ES-I3 (cell line): ENCODE measurements around the gene AMPH.

Experiments
- H3K36me3 ChIP-seq: 2 replicates; pipeline ENCODE4 v1.6.1; 2013; ENCODE audit warnings: mild to moderate bottlenecking, low read length, control low read depth, moderate library complexity; ENCODE audit not compliant: insufficient read depth
- H3K4me1 ChIP-seq: 2 replicates; pipeline ENCODE4 v1.6.1; 2013; ENCODE audit warnings: mild to moderate bottlenecking, control low read depth, low read length; ENCODE audit not compliant: insufficient read depth
- H3K9ac ChIP-seq: 2 replicates; pipeline ENCODE4 v1.6.1; 2013; ENCODE audit warnings: low read depth, mild to moderate bottlenecking, low read length, moderate library complexity
- H3K9me3 ChIP-seq: 2 replicates; pipeline ENCODE4 v1.6.1; 2013; ENCODE audit warnings: mild to moderate bottlenecking, low read length, moderate library complexity; ENCODE audit not compliant: control insufficient read depth, insufficient read depth

The AMPH gene

DNA sequence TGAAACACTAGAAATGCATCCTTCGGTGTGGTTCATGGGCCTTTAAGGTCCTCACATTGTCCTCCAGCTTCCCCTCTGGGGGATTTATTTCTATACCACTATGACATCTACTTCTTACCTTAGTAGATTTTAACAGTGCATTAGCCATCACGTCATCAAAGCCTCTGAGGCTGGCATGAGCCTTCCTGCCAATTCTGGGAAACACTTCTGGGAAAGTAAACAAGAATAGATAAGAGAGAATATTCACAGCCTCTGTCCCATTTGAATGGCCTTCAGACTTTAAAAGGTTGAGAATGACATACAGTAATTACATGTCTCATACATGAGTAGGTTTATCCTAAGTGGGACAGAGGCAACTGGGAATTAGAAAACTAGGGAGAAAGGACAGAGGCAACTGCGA, 89.7 kb downstream of the AMPH start:
- Histone ChIP-seq H3K4me1 (no peaks in the 10 kb centered on the region), H3K9ac (no peak overlapping the region), H3K36me3 (no peaks in the 10 kb centered on the region), H3K9me3 (no peaks in the 10 kb centered on the region)

DNA sequence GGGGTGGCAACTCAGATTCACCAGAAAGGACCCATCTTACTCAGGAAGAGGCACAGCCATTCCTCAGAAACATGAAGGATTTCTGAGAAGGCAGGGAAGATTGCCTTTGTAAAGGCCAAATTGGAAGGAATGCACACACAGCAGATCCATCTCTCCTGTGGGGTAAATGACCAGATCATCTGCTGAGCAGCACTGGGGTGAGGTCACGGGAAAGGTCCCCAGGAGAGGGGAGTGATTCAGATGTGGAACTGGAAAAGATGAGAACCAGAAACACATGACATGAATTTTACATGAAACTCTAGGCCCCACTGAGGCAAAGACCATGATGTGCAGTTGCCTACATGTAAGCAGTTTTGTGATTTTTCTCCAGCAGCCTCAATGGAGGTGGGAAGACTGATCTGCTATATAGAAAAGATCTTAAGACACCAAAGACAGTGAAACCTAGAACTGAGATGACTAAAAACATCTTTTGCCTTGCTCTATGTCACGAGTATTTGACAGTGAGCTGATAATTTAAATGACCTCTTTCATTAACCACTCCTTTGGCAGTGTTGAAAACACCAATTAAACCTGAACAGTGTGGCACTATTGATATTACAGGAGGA, 91.6 kb downstream of the AMPH start:
- Histone ChIP-seq H3K4me1 (no peaks in the 10 kb centered on the region), H3K36me3 (no peaks in the 10 kb centered on the region), H3K9me3 (no peaks in the 10 kb centered on the region), H3K9ac (no peak overlapping the region)

DNA sequence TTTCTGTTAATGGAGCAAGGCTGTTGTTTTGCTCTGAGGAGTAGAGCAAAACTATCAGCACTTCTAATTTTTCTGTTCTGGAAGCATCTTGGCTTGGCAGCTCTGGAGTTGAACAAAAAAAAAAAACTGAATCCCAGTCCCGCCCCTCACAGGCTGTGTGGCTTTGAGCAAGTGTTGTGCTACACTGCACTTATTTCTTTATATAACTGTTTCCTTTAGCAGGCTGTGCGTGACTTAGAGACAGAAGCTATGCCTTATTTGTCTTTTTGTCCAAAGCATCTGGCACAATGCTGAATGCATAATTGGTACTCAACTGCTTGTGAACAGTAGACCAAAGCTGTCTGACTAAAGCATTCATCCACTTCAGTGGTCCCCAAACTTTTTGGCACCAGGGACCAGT, 96.1 kb downstream of the AMPH start:
- no peak overlapping the region for H3K9ac ChIP-seq

DNA sequence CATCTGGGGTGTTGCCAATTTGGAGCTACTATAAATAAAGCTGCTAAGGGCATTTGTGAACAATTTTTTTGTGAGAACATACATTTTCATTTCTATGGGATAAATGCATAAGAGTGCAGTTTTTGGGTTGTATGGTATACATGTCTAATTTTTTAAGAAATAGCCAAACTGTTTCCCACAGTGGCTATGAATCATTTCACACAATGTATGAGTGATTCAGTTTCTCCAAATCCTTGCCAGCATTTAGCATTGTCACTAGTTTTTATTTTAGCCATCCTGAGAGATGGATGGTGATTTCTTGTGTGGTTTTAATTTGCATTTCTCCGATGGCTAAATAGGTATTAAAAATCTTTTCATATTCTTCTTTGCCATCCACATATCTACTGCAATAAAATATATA, 105.3 kb downstream of the AMPH start:
- Histone ChIP-seq H3K9me3 (no peaks in the 10 kb centered on the region), H3K36me3 (no peaks in the 10 kb centered on the region), H3K9ac (no peak overlapping the region), H3K4me1 (no peaks in the 10 kb centered on the region)

More for the DNA sequence above, 96.1 kb downstream of the AMPH start:
- H3K9me3 ChIP-seq = no peaks in the 10 kb centered on the region
- H3K36me3 ChIP-seq = no peaks in the 10 kb centered on the region
- H3K4me1 ChIP-seq = no peaks in the 10 kb centered on the region

DNA sequence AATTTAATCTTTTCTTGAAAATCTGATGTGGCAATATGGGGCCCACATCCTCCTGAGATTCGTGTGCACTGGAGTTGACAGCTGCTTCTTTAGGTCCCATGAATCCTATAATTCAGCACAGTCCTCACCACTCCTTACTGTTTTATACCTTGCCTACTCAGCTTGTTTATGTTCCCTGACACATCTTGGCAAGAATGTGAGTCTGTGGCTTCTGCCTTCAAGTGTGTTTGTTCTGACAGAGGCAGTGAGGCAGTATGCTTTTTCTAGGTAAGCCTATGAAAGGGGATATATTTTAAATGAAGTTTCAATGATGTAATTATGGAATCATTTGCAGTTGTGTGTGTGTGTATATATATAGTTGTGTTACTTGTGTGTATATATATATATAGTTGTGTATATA, 106.4 kb downstream of the AMPH start:
- Histone ChIP-seq H3K9me3 (no peaks in the 10 kb centered on the region), H3K4me1 (no peaks in the 10 kb centered on the region), H3K9ac (no peak overlapping the region), H3K36me3 (no peaks in the 10 kb centered on the region)

DNA sequence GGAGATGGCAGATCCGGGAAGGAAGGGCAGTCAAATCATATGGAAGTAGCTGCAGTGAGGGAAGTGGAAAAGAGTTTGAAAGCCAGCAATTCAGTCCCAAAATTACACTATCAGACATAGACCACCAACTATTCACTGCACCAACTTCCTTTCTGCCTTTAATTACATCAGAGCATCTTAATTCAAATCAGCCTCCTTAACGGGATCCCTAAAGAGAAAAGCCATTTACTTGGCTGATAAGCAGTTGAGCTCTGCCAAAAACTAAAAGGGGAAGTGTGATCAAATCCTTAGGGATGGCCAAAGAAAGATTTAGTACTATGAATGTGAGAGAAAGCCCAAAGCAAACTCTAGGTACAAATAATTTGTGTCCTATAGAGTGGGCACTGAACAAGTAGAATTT, 110.4 kb downstream of the AMPH start:
- H3K36me3 ChIP-seq = no peaks in the 10 kb centered on the region
- H3K4me1 ChIP-seq = no peaks in the 10 kb centered on the region
- no peaks in the 10 kb centered on the region for H3K9me3 ChIP-seq
- no peak overlapping the region for H3K9ac ChIP-seq

DNA sequence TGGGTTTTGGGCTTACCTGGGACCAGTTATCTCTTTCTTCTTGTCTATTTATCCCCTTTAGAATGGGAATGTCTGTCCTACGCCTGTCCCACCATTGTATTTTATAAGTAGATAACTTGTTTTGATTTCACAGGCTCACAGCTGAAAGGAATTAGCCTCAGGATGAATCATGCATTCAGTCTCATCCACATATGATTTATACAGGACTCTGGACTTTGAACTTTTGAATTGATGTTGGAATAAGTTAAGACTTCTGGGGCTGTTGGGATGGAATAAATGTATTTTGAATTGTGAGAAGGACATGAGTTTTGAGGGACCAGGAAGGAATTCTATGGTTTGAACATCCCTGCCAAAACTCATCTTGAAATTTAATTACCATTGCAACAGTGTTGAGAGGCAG, 112.6 kb downstream of the AMPH start:
- Histone ChIP-seq H3K36me3 (no peaks in the 10 kb centered on the region), H3K4me1 (no peaks in the 10 kb centered on the region), H3K9me3 (no peaks in the 10 kb centered on the region), H3K9ac (no peak overlapping the region)

DNA sequence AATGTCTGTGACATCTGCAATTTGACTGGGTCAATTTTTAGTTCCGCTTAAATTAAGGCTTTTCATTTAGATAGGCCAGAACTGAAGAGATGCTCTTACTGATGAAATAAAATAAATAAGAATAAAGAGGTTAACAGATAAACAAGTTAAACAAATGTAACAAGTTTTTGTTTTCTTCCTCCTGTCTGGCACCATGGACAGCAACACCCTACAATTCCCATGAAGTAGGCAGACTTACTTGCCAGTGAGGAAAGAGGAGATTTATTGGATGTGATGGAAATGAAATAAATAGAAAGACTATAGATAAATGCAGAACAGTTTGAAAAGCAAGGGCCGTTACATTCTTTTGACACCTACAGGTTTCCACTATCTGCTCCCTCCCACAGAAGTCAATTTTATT, 118.5 kb downstream of the AMPH start:
- H3K9me3 ChIP-seq = no peaks in the 10 kb centered on the region
- no peak overlapping the region for H3K9ac ChIP-seq
- no peaks in the 10 kb centered on the region for H3K4me1 ChIP-seq
- H3K36me3 ChIP-seq = no peaks in the 10 kb centered on the region

DNA sequence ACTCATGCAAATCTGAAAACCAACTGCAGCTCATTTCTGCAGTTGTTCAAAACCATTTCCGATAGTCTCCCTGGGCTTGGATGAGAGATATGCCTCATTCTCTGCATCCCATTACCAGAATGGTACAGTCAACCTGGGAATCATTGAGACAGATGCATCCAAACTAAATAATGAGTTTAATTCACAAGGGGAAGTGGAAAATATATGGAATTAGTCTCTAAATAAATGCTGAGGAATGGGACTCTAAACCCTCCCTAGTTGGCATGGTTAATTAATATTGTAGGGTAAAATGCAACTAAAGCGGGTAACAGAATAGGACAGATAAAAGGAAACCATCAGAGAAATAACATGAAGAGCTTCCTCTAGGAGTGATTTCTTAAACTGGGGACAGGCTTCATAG, 118.9 kb downstream of the AMPH start:
- H3K9me3 ChIP-seq = no peaks in the 10 kb centered on the region
- H3K36me3 ChIP-seq = no peaks in the 10 kb centered on the region

DNA sequence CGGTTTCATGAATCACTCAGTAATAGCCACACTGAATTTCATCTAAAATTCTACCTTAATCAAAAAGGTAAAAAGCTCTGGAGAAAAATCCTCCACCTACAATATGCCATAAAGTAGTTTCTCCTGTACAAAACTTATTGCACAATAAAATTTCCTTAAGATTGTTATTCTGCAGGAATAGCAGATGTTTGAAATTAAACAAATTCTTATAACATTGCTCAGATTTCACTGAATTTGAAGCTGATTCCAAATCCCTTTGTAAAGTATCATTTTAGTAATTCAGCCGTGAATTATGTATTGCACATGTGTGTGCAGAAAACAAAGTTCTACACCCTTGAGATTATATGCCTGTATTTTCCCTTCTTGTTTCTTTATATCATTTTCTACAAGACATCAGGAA, 123.8 kb downstream of the AMPH start:
- no peaks in the 10 kb centered on the region for H3K36me3 ChIP-seq
- H3K9me3 ChIP-seq = no peaks in the 10 kb centered on the region
- H3K4me1 ChIP-seq = no peaks in the 10 kb centered on the region
- no peak overlapping the region for H3K9ac ChIP-seq

More for the DNA sequence above, 118.9 kb downstream of the AMPH start:
- Histone ChIP-seq H3K4me1 (no peaks in the 10 kb centered on the region), H3K9ac (no peak overlapping the region)

DNA sequence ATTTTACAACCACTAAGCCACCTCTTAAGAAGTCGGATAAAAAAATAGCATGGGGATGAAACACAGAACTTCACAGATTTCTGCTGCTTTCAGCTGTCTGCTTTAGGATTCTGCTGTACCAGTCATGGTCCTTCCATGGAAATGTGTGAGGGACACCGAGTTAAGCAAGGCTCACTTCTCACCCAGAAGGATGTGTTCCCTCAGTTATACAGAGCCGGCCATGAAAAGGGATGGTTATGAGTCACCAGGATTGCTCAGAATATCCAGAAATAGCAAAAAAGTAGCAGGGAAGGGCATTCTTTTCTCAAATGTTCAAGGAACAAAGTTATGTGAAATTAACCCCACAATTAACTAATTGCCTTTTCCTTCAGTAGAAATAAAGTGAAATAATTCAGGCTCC, 124.4 kb downstream of the AMPH start:
- Histone ChIP-seq H3K9me3 (no peaks in the 10 kb centered on the region), H3K36me3 (no peaks in the 10 kb centered on the region), H3K4me1 (no peaks in the 10 kb centered on the region), H3K9ac (no peak overlapping the region)

DNA sequence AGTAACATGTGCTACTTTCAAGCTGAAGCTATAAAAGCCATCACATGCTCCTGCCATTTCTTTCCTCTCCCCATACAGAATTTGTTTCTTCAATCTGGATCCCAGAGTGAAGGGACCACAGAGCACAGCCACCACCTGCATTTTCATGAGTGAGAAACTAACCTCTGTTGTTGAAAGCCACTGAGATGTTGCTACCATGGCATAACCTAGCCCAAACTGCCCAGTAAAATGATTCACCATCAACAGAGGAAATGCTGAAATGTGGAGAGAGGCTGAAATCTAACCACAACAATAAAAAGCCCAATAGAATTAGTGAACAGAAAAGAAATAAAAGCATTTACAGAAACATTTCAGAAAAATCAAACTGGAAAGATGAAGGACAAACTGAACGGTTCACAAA, 125.2 kb downstream of the AMPH start:
- no peaks in the 10 kb centered on the region for H3K4me1 ChIP-seq
- H3K36me3 ChIP-seq = no peaks in the 10 kb centered on the region
- no peaks in the 10 kb centered on the region for H3K9me3 ChIP-seq
- H3K9ac ChIP-seq = no peak overlapping the region

DNA sequence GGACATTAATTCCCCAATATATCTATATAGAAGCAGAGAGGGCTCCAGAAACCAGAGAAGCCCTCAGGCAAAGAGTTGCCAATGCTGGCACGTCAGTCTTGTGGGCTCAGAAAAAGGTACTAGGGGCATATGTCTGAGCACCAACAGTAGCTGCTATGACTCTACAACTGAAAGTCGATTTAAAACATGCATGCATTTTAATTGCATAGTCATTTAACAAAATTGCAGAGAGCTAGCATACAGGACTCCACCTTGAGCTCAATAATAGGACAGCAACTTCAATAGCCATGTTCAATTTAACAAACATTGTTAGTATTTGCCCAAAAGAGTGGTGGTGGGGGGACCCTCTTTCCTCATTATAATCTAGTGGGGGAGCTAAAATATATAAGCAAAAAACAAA, 126.5 kb downstream of the AMPH start:
- Histone ChIP-seq H3K4me1 (no peaks in the 10 kb centered on the region), H3K36me3 (no peaks in the 10 kb centered on the region), H3K9me3 (no peaks in the 10 kb centered on the region), H3K9ac (no peak overlapping the region)

DNA sequence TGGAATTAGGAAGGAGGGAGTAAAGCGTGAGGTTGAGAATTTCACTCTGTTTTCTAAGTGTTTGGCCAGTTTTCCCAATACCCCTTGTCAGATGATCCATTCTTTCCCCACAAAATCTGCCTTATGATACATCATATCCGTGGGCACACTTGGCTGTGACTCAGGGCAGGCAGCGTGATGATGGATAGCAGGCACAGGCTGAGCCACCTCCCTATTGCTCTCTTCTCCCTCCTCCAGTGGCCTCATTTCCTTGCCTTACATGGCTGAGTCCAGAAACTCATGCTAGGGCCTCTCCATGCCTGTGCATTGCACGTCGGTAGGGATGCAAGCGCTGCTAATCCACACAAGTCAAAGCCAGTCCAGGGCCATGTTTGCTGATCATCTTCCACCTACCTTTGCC, 128.3 kb downstream of the AMPH start:
- no peaks in the 10 kb centered on the region for H3K36me3 ChIP-seq
- no peaks in the 10 kb centered on the region for H3K4me1 ChIP-seq
- no peaks in the 10 kb centered on the region for H3K9me3 ChIP-seq
- no peak overlapping the region for H3K9ac ChIP-seq

DNA sequence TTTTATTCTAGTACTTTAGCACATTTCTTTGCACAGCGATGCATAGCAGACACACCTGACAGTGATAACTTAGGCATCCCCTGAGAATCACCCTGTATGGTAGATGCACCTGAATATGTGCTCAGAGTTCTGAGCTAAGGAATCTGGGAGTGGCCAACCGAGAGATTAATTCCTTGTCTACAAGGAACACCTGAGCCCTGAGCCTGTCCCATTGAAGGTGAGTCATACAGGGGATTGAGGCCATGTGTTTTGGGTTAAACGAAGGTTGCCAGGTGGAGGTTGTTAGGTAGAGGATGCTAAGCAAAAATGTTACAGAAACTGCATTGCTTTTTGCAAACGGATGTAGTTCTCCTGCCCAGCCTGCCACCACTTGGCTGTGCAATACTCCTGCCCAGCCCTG, 128.9 kb downstream of the AMPH start:
- Histone ChIP-seq H3K9me3 (no peaks in the 10 kb centered on the region), H3K9ac (no peak overlapping the region), H3K36me3 (no peaks in the 10 kb centered on the region), H3K4me1 (no peaks in the 10 kb centered on the region)

DNA sequence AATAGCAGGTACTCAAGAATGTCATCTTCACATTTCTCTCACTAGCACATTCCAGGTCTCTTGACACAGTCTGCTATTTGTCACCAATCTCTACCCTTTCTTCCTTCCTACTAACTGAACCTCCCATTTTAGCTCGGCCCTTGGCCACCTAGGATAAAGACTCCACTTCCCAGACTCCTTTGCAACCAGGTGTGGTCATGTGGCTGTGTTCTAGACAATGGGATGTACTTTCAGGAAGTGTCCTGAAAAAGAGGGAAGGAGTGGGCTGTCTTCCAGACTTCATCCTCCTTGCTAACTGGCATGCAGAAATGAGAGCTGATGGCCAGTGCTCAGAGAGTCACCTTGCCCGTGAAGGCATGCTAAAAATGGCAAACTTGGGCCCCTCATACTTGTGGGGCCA, 139.2 kb downstream of the AMPH start:
- Histone ChIP-seq H3K9me3 (no peaks in the 10 kb centered on the region), H3K4me1 (no peaks in the 10 kb centered on the region), H3K9ac (no peak overlapping the region), H3K36me3 (no peaks in the 10 kb centered on the region)
